ENCODE data around the gene HNRNPA2B1. TPM values are rescaled to one million over a fixed set of nuclear protein-coding genes. Genes with fewer than 3 reads are reported as not detected.

Gene HNRNPA2B1
- total and polyA plus RNA-seq, 2 of the 8 experiments (the other 6 are each of a cell fraction or from before 2014, with no cell fraction given) = 276 to 1,255 TPM

DNA sequence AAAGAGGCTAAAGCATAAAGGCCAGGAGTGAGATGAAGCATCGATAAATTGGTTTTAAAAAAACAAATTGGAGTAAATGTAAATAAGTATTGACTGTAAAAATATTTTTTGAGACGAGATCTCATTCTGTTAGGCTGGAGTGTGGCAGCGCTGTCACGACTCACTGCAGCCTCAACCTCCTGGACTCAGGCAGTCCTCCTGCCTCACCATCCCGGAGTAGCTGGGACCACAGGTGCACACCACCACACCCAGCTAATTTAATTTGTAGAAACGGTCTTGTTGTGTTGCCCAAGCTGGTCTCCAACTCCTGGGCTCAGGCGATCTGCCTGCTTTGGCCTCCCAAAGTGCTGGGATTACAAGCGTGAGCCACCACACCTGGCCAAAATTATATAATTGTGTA is 17.8 kb downstream of the HNRNPA2B1 start:
- Histone ChIP-seq H2AK5ac (ENCODE audit: low read depth, low read length) (no peak overlapping the region), H3K4me2 (ENCODE audit: insufficient read depth in 1 of 2, low read depth in 2 of 2, low read length in 2 of 2) (no peak overlapping the region), H3K14ac (ENCODE audit: insufficient read length) (no peak overlapping the region), H2BK12ac (ENCODE audit: low read depth, low read length) (no peak overlapping the region), H3K79me2 (ENCODE audit: control insufficient read depth in 1 of 2, insufficient read depth in 2 of 2, low read length in 2 of 2) (peaks cover 0 to 9% of the 10 kb centered on the region in 2 experiments; a peak in 2 of 4 replicates), H3K4me1 (replicated peaks in 1 of 4; ENCODE audit: control insufficient read depth in 3 of 4, insufficient read depth in 4 of 4, low read length in 3 of 4) (peaks cover 0 to 5% (median 0%) of the 10 kb centered on the region in 4 experiments; a peak in 1 of 7 replicates), H4K8ac (ENCODE audit: extremely low read depth, insufficient read depth, low read length) (no peak overlapping the region), H3K27ac (ENCODE audit: low read depth, low read length) (no peak overlapping the region), H3K23ac (ENCODE audit: insufficient read length) (no peak overlapping the region), H3K9ac (replicated peaks in 1 of 4; ENCODE audit: extremely low read depth in 1 of 4, low read depth in 3 of 4, low read length in 3 of 4) (no peak overlapping the region), H4K91ac (replicated peaks; ENCODE audit: insufficient read length, low read length) (no peak overlapping the region), H3K23me2 (ENCODE audit: low read depth, low read length) (no peaks in the 10 kb centered on the region), H2BK15ac (ENCODE audit: low read length) (no peak overlapping the region), H3K27me3 (replicated peaks in 1 of 4; ENCODE audit: control insufficient read depth in 3 of 4, extremely low read depth in 1 of 4, insufficient read depth in 3 of 4, low read length in 3 of 4) (no peaks in the 10 kb centered on the region), H3K56ac (replicated peaks; ENCODE audit: insufficient read length, low read depth, low read length) (no peak overlapping the region), H2BK20ac (ENCODE audit: low read length) (no peak overlapping the region), H3K4me3 (ENCODE audit: extremely low read depth in 1 of 4, insufficient read depth in 2 of 4, low read depth in 3 of 4, low read length in 4 of 4) (no peak overlapping the region), H2BK5ac (ENCODE audit: low read depth, low read length) (no peak overlapping the region), H4K20me1 (replicated peaks in 1 of 2; ENCODE audit: control insufficient read depth in 1 of 2, insufficient read depth in 2 of 2, low read length in 2 of 2) (peaks cover 2 to 9% of the 10 kb centered on the region in 2 experiments), H2BK120ac (replicated peaks; ENCODE audit: low read depth, low read length) (no peak overlapping the region), H3K36me3 (ENCODE audit: control insufficient read depth in 2 of 4, insufficient read depth in 4 of 4, low read length in 3 of 4) (peaks cover 4 to 14% (median 7%) of the 10 kb centered on the region in 4 experiments; a peak in 4 of 8 replicates), H3K18ac (ENCODE audit: extremely low read depth, low read length) (no peak overlapping the region), H4K5ac (ENCODE audit: insufficient read length, low read depth, low read length) (no peak overlapping the region), H2AFZ (ENCODE audit: low read length) (no peak overlapping the region), H3K79me1 (ENCODE audit: low read depth, low read length) (peaks cover 2% of the 10 kb centered on the region; the same call in 1 of the 2 replicates), H3K9me3 (ENCODE audit: insufficient read depth in 2 of 2, low read depth in 1 of 2, low read length in 1 of 2) (no peaks in the 10 kb centered on the region), H3K4ac (replicated peaks; ENCODE audit: insufficient read length, low read depth, low read length) (no peak overlapping the region)
- WGBS, 2 experiments (ENCODE audit: extremely low coverage in 1 of 2, insufficient coverage in 1 of 2, insufficient read length in 1 of 2, insufficient replicate concordance in 2 of 2, low coverage in 1 of 2, low lambda C conversion rate in 2 of 2, missing lambda C conversion rate in 1 of 2) = 91% methylated on average over 8 of the region's 8 CpGs; no CpG with 5 or more reads in 1 of the 2 experiments
- ChIA-PET POLR2A (ENCODE audit: partially characterized antibody) (interaction anchor here (0.6 to 17.3 kb wide), 14 partner anchors 9 to 1158 kb away, joined by 3 to 578 read pairs (median 5); partner anchors contain the start of genes CBX3 and HNRNPA2B1), CTCF (ENCODE audit: partially characterized antibody) (interaction anchor here (1.0 to 4.8 kb wide), 4 partner anchors 91 to 182 kb away, joined by 3 to 46 read pairs (median 4); no protein-coding TSS in a partner anchor)
- FAIRE-seq (no peak), DNase-seq (ENCODE audit: low read depth in 1 of 2, low spot score in 2 of 2) (no peak)
- no peak for TF ChIP-seq PHF8 (conservative IDR thresholded peaks at IDR 0.05; ENCODE audit: low read depth, low read length)
- TF ChIP-seq, protein P1, sequence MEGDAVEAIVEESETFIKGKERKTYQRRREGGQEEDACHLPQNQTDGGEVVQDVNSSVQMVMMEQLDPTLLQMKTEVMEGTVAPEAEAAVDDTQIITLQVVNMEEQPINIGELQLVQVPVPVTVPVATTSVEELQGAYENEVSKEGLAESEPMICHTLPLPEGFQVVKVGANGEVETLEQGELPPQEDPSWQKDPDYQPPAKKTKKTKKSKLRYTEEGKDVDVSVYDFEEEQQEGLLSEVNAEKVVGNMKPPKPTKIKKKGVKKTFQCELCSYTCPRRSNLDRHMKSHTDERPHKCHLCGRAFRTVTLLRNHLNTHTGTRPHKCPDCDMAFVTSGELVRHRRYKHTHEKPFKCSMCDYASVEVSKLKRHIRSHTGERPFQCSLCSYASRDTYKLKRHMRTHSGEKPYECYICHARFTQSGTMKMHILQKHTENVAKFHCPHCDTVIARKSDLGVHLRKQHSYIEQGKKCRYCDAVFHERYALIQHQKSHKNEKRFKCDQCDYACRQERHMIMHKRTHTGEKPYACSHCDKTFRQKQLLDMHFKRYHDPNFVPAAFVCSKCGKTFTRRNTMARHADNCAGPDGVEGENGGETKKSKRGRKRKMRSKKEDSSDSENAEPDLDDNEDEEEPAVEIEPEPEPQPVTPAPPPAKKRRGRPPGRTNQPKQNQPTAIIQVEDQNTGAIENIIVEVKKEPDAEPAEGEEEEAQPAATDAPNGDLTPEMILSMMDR (IDR thresholded peaks at IDR 0.05; ENCODE audit: control extremely low read depth in 1 of 3, insufficient read depth in 1 of 3, low read depth in 1 of 3, low read length in 3 of 3) = no peak
- no peak for TF ChIP-seq SUZ12 (IDR thresholded peaks at IDR 0.05; ENCODE audit: low read length)
- no peak for TF ChIP-seq RAD21 (IDR thresholded peaks at IDR 0.05 in 1 of 2, conservative IDR thresholded peaks at IDR 0.05 in 1 of 2; ENCODE audit: low read depth in 2 of 2, low read length in 2 of 2)
- no peak for TF ChIP-seq RNF2 (IDR thresholded peaks at IDR 0.05; ENCODE audit: borderline replicate concordance, low read depth, low read length, missing control alignments, poor library complexity, severe bottlenecking)
- no peak for TF ChIP-seq CREB1 (IDR thresholded peaks at IDR 0.05)
- no peak for TF ChIP-seq MAX (IDR thresholded peaks at IDR 0.05)
- no peak for TF ChIP-seq TBP (IDR thresholded peaks at IDR 0.05; ENCODE audit: low read depth, low read length)
- TF ChIP-seq ZNF274 (IDR thresholded peaks at IDR 0.05; ENCODE audit: borderline replicate concordance, extremely low read depth, low read length) = no peak
- no peak; the same call in 1 of the 2 replicates for TF ChIP-seq POLR2AphosphoS5 (IDR thresholded peaks at IDR 0.05; ENCODE audit: low read depth, low read length)

All from H1 (cell line).